K562 (cell line): Measurements from ENCODE around the gene ZCWPW1. TPM values are rescaled to one million over a fixed set of nuclear protein-coding genes. Genes with fewer than 3 reads are reported as not detected.
A peak's percentile ranks its signal among the peaks of the same experiment; 100 is the strongest.

Source experiments
- DPF2 ChIP-seq: fragments of 450-650 bp; IDR thresholded peaks from 2 replicates; pipeline ENCODE4 v1.6.1; 2016
- EHMT2 ChIP-seq: fragments of 450-650 bp; IDR thresholded peaks from 2 replicates; pipeline ENCODE4 v1.6.1; 2018; ENCODE audit warnings: antibody characterized with exemption
- MEIS2 ChIP-seq: fragments of 450-650 bp; IDR thresholded peaks from 2 replicates; pipeline ENCODE4 v1.6.1; 2014; ENCODE audit warnings: mild to moderate bottlenecking; ENCODE audit not compliant: partially characterized antibody
- MGA ChIP-seq: fragments of 450-650 bp; IDR thresholded peaks from 2 replicates; pipeline ENCODE4 v1.6.1; 2016; ENCODE audit warnings: mild to moderate bottlenecking, moderate library complexity
- MIER1 ChIP-seq: fragments of 450-650 bp; IDR thresholded peaks from 2 replicates; pipeline ENCODE4 v1.6.1; 2016; ENCODE audit warnings: antibody characterized with exemption, mild to moderate bottlenecking, low read depth
- NRF1 ChIP-seq, 2 experiments: fragments of 450-650 bp; IDR thresholded peaks in 1 of 2; conservative IDR thresholded peaks in 1 of 2; 2 replicates each; pipeline ENCODE4 v1.6.1; 2014; ENCODE audit warnings: mild to moderate bottlenecking in 2 of 2
- PHF8 ChIP-seq: fragments of 200-600 bp; sonication (generic); IDR thresholded peaks from 2 replicates; pipeline ENCODE4 v1.6.1; 2012; ENCODE audit warnings: mixed run types, mild to moderate bottlenecking, inconsistent platforms, low read length, moderate library complexity, borderline replicate concordance
- VEZF1 ChIP-seq: fragments of 200-800 bp; sonication (Bioruptor generic); IDR thresholded peaks from 2 replicates; pipeline ENCODE4 v1.6.1; 2017; ENCODE audit warnings: missing genetic modification characterization, missing compliant biosample characterization
- ZBTB2 ChIP-seq: fragments of 450-650 bp; IDR thresholded peaks from 2 replicates; pipeline ENCODE4 v1.6.1; 2016; ENCODE audit warnings: antibody characterized with exemption
- ZNF174 ChIP-seq: fragments of 250-450 bp; sonication (Bioruptor Pico); IDR thresholded peaks from 2 replicates; pipeline ENCODE4 v1.4.0; 2020; ENCODE audit warnings: mild to moderate bottlenecking
- ZNF175 ChIP-seq: fragments of 200-800 bp; sonication (Bioruptor generic); IDR thresholded peaks from 2 replicates; pipeline ENCODE4 v1.6.1; 2016; ENCODE audit warnings: low read depth, mild to moderate bottlenecking, missing genetic modification characterization, missing compliant biosample characterization
- ZNF217 ChIP-seq: sonication (generic); formaldehyde crosslinking; IDR thresholded peaks from 2 replicates; pipeline ENCODE4 v1.8.0; 2022; ENCODE audit warnings: mild to moderate bottlenecking, missing genetic modification reagents
- ZNF384 ChIP-seq: IDR thresholded peaks from 2 replicates; pipeline ENCODE4 v1.6.1; 2012; ENCODE audit warnings: low read depth, low read length, improper control_type of control experiment
- polyA plus RNA-seq, 8 experiments: library from polyadenylated mRNA; depleted of rRNA in 4 of 8; stranded (reverse) in 5 of 8; unstranded in 3 of 8; fragments of >200 nt; fragmentation: Nextera tagmentation in 2 of 8; fragmentation: Illumina TruSeq in 1 of 8; extraction: Ambion mirVana in 2 of 8; extraction: Trizol in 1 of 8; gene quantifications; 2 replicates each; pipeline versions ENCODE4 v1.2.1 to v1.2.3, GENCODE V29; 2011 to 2014; ENCODE audit warnings: inconsistent platforms in 1 of 8, missing spikeins in 1 of 8
- total RNA-seq, 7 experiments: library from RNA; depleted of rRNA in 6 of 7; stranded (reverse); fragments of >200 nt in 6 of 7; fragmentation: Illumina TruSeq in 2 of 7; extraction: Trizol in 2 of 7; gene quantifications; 2 replicates each; pipeline versions ENCODE4 v1.2.1 to v1.2.3, GENCODE V29; 2011 to 2021; ENCODE audit warnings: low replicate concordance in 1 of 7

The ZCWPW1 gene
- total and polyA plus RNA-seq, 9 of the 15 experiments (the other 6 are each of a cell fraction or from before 2014, with no cell fraction given): 0.18 to 1.7 (median 1.2) TPM

- TF ChIP-seq ZNF217 (CRISPR knock-in tag): no peak
- TF ChIP-seq DPF2: peak; percentile 57; the same call in 1 of the 2 replicates
- no peak for TF ChIP-seq EHMT2
- no peak for TF ChIP-seq ZBTB2
- TF ChIP-seq MEIS2: no peak
- no peak for TF ChIP-seq ZNF175
- TF ChIP-seq MGA: no peak; the same call in 1 of the 2 replicates
- peak; percentile 80 for TF ChIP-seq ZNF384
- TF ChIP-seq PHF8: no peak
- no peak for TF ChIP-seq MIER1
- TF ChIP-seq NRF1 (conservative IDR thresholded peaks at IDR 0.05 in 1 of 2, IDR thresholded peaks at IDR 0.05 in 1 of 2): no peak
- TF ChIP-seq VEZF1 (CRISPR knock-in tag): 0 out of 2 replicates have a peak, but pooled peaks have one; percentile 16
- no peak for TF ChIP-seq ZNF174 (CRISPR knock-in tag)
Observed at GRCh38 chr7:100407285-100408180, 21.0 kb downstream of the ZCWPW1 start (continued).
